GM18505 (cell line): ENCODE data around the gene HINT3.

Experiments
- ATAC-seq: cut with Tn5 transposase; IDR thresholded peaks from one replicate; pipeline ENCODE4 v1.9.1; 2021; ENCODE audit not compliant: unreplicated experiment
- POLR2A ChIP-seq: IDR thresholded peaks from 4 replicates; pipeline ENCODE4 v1.6.1; 2011; ENCODE audit warnings: borderline replicate concordance; ENCODE audit not compliant: insufficient read depth, insufficient read length; ENCODE audit errors: extremely low read depth

The HINT3 gene

GRCh38 chr6:125986301-125987025 is 29.9 kb downstream of the HINT3 start, which contains the start of gene TRMT11:
TRMT11 (plus strand) TSS chr6:125986540; CDS start chr6:125986551, 11 bp downstream.
- peak; percentile 98 for TF ChIP-seq POLR2A
- ATAC-seq, result peak; percentile 98

GRCh38 chr6:125987026-125987617 is 30.6 kb downstream of the HINT3 start:
- TF ChIP-seq POLR2A, result no peak
- peak; percentile 24 for ATAC-seq

- ATAC-seq, result no peak
Measured at GRCh38 chr6:125988280-125988679, 31.7 kb downstream of the HINT3 start.

GRCh38 chr6:125989631-125990030 is 33.1 kb downstream of the HINT3 start:
- TF ChIP-seq POLR2A, result no peak
- ATAC-seq, result no peak

More at GRCh38 chr6:125988280-125988679, 31.7 kb downstream of the HINT3 start:
- TF ChIP-seq POLR2A, result no peak

- no peak for ATAC-seq
- TF ChIP-seq POLR2A, result no peak
Measured at GRCh38 chr6:125991653-125992052, 35.1 kb downstream of the HINT3 start.

- ATAC-seq, result no peak
Measured at GRCh38 chr6:125994670-125995488, 38.3 kb downstream of the HINT3 start.

GRCh38 chr6:125995972-125996580 is 39.5 kb downstream of the HINT3 start:
- ATAC-seq, result peak; percentile 97
- no peak for TF ChIP-seq POLR2A

More at GRCh38 chr6:125994670-125995488, 38.3 kb downstream of the HINT3 start:
- TF ChIP-seq POLR2A, result no peak

- ATAC-seq, result no peak
- no peak for TF ChIP-seq POLR2A
Measured at GRCh38 chr6:126002755-126003679, 46.4 kb downstream of the HINT3 start.

- no peak for TF ChIP-seq POLR2A
- ATAC-seq, result no peak
Measured at GRCh38 chr6:126007800-126008199, 51.2 kb downstream of the HINT3 start.

- ATAC-seq, result no peak
- TF ChIP-seq POLR2A, result no peak
Measured at GRCh38 chr6:126010040-126010439, 53.5 kb downstream of the HINT3 start.

GRCh38 chr6:126015863-126016262 is 59.3 kb downstream of the HINT3 start:
- ATAC-seq, result no peak
- TF ChIP-seq POLR2A, result no peak

GRCh38 chr6:126016591-126016990 is 60.0 kb downstream of the HINT3 start:
- no peak for TF ChIP-seq POLR2A
- ATAC-seq, result no peak
